ENCODE results near the gene HAP1.
"Not testable (repeated sequence)": the region's sequence is repeated elsewhere in the genome, so short reads cannot be mapped to it uniquely, and the experiment has no call there.

HAP1 gene

DNA sequence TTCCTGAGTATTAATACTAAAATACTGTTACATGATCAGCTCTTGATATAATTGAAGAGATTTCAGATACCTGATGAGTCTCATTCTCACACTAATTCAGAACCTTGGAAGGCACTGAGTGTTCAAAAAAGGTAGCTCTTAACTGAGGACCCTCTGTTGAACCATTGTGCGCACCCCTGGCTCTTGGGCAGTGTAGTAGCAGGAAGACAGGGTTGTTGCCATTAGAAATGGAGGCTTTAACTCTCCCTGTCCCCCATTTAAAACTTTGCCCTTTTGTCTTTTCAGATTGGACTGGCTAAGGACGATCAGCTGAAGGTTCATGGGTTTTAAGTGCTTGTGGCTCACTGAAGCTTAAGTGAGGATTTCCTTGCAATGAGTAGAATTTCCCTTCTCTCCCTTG is 43.9 kb downstream of the HAP1 start:
- TF ChIP-seq, protein P1, sequence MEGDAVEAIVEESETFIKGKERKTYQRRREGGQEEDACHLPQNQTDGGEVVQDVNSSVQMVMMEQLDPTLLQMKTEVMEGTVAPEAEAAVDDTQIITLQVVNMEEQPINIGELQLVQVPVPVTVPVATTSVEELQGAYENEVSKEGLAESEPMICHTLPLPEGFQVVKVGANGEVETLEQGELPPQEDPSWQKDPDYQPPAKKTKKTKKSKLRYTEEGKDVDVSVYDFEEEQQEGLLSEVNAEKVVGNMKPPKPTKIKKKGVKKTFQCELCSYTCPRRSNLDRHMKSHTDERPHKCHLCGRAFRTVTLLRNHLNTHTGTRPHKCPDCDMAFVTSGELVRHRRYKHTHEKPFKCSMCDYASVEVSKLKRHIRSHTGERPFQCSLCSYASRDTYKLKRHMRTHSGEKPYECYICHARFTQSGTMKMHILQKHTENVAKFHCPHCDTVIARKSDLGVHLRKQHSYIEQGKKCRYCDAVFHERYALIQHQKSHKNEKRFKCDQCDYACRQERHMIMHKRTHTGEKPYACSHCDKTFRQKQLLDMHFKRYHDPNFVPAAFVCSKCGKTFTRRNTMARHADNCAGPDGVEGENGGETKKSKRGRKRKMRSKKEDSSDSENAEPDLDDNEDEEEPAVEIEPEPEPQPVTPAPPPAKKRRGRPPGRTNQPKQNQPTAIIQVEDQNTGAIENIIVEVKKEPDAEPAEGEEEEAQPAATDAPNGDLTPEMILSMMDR (conservative IDR thresholded peaks at IDR 0.05; ENCODE audit: low read depth, low read length), result no peak
- DNase-seq (ENCODE audit: low read depth), result no peak
- H3K4me3 ChIP-seq (ENCODE audit: low read length), result peak overlapping the region; percentile 80

DNA sequence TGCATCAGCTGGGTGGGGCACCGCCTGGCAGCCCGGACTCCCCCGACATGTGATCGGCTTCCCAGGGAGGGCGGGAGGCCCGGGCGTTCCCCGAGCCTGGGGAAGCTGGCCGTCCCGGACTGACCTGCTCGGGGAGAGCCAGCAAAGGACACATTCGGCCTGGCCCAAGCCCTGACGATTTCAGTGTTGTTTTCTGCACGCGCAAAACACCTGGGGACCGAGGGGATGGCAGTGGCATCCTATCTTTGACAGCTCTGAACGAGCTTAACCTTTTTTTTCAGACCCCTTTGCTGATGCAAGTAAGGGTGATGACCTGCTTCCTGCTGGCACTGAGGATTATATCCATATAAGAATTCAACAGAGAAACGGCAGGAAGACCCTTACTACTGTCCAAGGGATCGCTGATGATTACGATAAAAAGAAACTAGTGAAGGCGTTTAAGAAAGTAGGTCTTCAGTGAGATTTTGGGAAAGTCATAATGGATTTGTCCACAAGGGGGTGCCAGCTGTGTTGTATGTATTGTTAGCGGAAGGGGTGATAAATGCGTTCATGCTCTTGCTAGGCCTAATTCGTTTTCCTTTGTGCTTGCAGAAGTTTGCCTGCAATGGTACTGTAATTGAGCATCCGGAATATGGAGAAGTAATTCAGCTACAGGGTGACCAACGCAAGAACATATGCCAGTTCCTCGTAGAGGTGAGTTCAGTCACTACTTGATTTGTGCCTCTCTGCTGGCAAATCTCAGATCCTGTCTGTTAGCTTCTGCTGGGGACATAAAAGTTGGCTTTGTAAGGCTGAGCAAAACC is 44.7 kb downstream of the HAP1 start:
- TF ChIP-seq, protein P1 (conservative IDR thresholded peaks at IDR 0.05; ENCODE audit: low read depth, low read length), result peak; percentile 72
- peak overlapping the region; percentile 80 for H3K4me3 ChIP-seq (ENCODE audit: low read length)
- no peak for DNase-seq (ENCODE audit: low read depth)

DNA sequence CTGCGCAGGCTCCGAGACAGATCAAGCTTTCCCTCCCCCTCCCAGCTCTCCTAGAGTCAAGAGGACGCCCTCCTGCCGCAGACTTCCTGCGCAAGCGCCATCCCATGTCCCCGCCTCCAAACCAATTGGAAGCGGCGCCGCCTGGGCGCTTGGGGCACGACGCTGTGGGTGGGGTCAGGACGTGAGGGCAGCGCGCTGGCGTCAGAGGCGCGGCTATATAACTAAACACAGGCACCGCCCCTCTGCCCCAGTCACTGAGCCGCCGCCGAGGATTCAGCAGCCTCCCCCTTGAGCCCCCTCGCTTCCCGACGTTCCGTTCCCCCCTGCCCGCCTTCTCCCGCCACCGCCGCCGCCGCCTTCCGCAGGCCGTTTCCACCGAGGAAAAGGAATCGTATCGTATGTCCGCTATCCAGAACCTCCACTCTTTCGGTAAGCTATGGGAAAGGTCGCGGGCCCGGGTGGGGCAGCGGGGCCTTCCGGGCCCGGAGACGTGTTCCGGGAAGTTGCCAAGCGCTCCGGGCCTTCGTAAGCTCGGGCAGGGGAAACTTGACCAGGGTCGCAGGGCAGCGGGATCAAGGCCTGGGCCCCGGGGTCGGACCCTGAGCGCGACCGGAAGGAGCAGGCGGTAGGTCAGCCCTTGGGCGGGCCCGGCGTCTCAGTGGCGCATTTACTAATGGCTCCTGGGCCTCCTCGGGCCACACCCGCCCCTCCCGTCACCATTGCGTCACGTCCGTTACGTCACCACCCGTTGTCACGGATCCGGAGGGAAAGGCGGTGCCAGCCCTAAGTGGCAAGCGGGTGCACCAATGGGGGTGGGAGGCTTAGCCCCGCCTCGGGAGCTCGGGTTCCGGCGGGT is 45.6 kb downstream of the HAP1 start, which contains the start of gene EIF1:
Gene EIF1, plus strand, starts transcription at position 245 of the 856 bp plus-strand sequence. Its CDS starts 154 bp downstream, at position 399.
- DNase-seq (ENCODE audit: low read depth), result peak; percentile 98
- peak within 1 kb of the TSS; percentile 80 for H3K4me3 ChIP-seq (ENCODE audit: low read length)
- TF ChIP-seq, protein P1 (conservative IDR thresholded peaks at IDR 0.05; ENCODE audit: low read depth, low read length), result no peak

DNA sequence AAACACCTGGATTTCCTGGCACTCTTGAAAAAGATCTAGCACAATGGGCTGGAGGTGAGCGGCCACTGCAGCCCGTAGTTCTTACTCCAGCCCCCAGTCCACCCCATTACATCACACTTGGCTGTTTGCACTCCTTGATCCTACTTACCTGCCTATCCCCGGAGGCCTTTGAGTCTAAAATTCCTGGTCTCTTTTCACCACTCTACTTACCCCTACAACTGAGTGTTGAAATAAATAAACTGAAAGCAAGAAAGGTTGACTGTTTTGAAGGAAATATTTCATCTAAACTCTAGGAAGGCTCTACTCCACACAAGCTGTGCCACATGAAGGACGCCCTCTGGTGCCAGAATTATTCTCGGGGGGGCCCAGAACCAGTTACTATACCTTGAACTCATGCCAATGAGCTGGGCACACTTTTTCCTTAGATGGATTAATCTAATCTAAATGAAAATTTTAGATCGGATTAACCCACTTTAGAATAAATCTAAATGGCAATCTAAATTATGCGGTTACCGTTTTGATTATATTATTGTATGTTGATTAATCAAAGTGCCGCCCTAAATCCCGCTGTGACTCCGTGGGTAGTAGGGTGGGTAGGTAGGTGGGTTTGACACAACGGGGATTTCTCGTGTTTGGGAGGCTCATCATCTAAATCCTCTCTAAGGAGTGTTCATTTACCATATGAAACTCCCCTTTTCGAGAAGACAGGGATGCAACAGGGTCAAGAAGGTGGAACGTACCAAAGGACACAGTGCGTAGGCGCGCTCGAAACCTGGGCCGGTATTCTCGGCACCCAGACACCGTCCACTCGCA is 46.4 kb downstream of the HAP1 start:
- TF ChIP-seq, protein P1 (conservative IDR thresholded peaks at IDR 0.05; ENCODE audit: low read depth, low read length), result peak; percentile 42
- H3K4me3 ChIP-seq (ENCODE audit: low read length), result peak overlapping the region; percentile 80
- DNase-seq (ENCODE audit: low read depth), result no peak

DNA sequence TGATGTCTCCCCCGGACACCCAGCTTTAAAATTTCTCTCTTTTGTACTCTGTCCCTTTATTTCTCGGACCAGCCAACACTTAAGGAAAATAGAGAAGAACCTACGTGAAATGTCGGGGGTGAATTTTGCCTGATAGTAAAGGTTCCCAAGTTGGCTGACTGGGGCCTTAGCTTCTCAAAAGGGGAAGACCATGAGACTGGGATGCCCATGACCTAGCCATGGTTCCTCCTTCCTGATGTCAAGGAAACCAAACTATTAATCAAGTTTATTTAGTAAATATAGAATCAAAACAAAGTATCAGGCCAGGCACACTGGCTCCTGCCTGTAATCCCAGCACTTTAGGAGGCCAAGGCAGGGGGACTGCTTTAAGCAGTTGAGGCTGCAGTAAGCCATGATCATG is 48.2 kb downstream of the HAP1 start:
- no peak for DNase-seq (ENCODE audit: low read depth)
- TF ChIP-seq, protein P1 (conservative IDR thresholded peaks at IDR 0.05; ENCODE audit: low read depth, low read length), result no peak
- H3K4me3 ChIP-seq (ENCODE audit: low read length), result no peak overlapping the region

DNA sequence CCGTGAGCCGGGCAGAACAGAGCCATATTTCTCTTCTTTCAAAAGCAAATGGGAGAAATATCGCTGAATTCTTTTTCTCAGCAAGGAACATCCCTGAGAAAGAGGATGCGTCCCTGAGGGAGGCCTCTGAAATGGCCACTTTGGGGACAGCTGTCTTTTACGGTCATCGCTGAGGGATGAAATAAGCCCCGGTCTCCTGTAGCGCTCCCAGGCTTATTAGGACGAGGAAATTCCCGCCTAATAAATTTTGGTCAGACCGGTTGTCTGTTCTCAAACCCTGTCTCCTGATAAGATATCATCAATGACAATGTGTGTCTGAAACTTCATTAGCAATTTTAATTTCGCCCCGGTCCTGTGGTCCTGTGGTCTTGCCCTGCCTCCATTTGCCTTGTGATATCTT is 48.7 kb downstream of the HAP1 start:
- not testable (repeated sequence) for H3K4me3 ChIP-seq (ENCODE audit: low read length); DNase-seq (ENCODE audit: low read depth)

DNA sequence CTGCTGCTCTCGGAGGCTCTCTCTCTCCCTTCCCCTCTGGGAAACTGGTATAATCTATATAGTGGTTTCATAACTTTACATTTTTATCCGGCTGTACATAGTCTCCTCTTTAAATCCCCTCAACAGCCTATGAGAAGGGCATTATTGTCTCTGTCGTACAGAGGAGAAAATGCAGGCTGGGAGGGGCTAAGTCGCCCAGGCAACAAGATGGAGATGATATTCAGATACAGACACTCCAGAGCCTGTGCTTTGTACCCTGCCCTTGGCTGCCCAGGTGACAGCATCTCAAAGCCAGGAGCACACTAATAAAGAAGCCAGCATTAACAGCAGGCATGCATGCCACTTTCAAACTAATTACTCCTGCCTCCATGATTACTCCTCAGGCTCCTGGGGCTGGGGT is 50.4 kb downstream of the HAP1 start:
- TF ChIP-seq, protein P1 (conservative IDR thresholded peaks at IDR 0.05; ENCODE audit: low read depth, low read length), result no peak
- no peak overlapping the region for H3K4me3 ChIP-seq (ENCODE audit: low read length)
- no peak for DNase-seq (ENCODE audit: low read depth)
